HG02623 (cell line): ENCODE data around the gene PDCL2.
A peak's percentile ranks its signal among the peaks of the same experiment; 100 is the strongest.
"Not testable (repeated sequence)": the region's sequence is repeated elsewhere in the genome, so short reads cannot be mapped to it uniquely, and the experiment has no call there.

Experiments
- ATAC-seq: cut with Tn5 transposase; IDR thresholded peaks from one replicate; pipeline ENCODE4 v1.9.1; 2021; ENCODE audit warnings: moderate library complexity; ENCODE audit not compliant: unreplicated experiment

PDCL2 gene, protein sequence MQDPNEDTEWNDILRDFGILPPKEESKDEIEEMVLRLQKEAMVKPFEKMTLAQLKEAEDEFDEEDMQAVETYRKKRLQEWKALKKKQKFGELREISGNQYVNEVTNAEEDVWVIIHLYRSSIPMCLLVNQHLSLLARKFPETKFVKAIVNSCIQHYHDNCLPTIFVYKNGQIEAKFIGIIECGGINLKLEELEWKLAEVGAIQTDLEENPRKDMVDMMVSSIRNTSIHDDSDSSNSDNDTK

DNA sequence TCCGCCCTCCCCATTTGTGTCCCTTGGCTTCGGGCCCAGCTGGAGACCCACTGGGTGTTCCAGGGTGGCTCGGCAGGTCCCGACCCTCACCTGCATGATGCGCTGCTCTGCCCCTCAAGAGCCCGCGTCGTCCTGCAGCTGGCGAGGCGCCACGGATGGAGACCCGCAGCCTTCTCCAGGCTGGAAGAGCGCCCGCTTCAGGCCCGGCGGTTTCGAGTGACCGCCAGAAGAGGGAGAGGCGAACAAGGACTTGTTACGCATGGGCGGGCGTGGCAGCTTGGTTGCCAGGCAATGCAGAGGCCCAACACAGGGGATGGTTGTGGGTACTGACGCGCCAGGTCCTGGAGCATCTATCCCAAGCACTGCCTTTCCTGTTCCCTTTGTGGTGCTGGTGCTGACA is at the start of gene PDCL2:
Gene PDCL2, minus strand, starts transcription at position 232 of the 400 bp plus-strand sequence. Its CDS starts 136 bp downstream, at position 96.
- ATAC-seq, result no peak

DNA sequence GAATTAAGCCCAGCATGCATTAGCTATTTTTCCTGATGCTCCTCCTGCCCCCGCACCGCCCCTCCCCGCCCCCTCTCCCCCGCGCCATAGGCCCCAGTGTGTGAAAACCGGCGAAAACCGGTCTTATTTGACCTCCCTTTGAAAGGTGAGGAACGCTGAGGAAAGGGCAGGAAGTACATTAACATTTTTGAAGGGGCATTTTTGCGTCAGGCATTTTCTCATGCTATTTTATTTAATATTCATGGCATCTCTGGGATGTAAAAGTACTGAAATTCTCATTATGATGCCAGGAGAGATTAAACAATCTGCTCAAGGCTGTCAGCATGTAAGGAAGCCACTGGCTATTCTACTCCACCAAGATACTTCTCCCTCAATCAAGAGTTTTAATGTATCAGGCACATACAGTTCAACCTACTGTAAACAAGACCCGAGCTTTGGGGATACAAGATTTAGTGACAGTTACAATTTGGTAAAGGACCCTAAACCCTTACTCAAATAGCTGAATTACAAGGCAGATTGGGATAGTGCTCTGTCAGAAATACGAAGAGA is 45.3 kb upstream of the PDCL2 start:
- no peak for ATAC-seq

DNA sequence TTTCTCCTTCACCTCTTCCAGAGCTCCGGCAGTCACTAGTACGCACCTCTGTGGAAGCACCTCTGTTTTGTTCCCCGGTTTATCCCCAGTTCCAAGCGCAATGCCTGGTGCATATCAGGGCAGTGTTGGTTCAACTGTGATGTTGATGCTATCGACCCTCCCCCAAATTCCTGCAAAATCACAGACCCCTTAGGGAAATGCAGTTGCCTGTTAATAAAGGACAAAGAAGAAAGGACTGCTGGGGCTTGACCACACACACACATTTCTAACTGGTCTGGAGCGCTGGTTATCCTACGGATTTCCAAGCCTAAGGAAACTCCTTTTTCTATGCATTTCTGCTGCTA is 44.6 kb upstream of the PDCL2 start:
- no peak for ATAC-seq

DNA sequence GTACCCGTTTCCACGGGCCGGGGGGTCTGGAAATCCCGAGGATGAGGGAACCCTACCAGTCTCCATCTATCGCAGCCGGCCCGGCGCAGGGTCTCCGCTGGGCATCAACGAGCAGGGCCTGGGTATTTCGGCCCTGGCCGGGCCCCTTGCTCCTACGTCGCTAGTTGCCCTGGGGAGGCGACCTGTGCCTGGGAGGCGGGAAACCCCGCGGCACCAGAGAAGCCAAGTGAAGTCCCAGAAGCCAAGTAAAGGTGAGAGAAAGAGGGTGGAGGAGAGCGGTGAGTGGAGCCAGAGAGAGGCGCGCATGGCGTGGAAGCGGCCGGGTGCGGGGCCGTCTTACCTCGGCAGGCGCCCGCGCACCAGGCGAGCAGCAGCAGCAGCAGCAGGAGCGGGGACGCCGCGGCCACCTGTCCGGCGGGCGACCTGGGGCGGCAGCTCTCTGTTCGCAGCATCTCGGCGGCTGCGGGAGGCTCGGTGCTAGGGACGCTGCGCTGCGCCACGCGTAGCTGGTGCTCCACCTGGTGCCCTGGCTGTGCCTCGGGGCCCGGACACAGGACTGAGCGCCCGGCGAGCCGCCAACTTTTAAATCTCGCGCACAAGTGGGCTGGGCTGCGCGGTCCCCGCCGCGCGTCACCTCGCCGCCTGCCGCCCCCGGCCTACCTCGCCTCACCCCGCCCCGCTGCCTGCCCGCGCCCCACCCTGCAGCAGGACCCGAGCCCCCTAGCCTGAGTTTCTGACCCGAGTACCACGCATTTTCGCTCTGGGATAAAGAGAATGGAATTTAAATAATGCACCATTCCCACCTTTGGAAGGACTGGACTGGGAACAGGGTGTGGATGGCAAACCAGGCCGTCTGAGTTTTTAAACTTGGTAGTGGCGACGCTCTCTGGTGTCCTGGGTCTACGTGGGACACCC is 44.0 kb upstream of the PDCL2 start, which contains the start of gene NMU:
Gene NMU, minus strand, starts transcription at position 558 of the 915 bp plus-strand sequence. Its CDS starts 106 bp downstream, at position 452.
- ATAC-seq, result peak; percentile 66

DNA sequence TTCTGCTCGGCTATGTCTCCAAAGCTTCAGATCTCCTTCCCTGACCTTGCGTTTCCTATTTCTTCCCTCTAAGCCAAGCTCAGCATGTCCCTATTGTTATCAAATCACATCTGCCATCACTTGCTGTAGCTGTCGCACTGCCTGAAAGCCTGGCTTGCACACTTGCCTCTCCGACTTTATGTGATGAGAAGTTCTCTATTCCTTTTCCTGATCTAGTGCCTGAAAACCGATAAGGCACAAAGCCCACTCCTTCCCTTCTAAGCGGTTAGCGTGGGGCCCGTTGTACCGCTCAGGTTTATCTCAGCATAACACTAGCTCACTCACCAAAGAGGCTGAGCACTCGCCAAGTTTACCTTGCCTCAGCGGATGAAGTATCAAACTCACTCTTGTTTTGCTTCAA is 43.2 kb upstream of the PDCL2 start:
- no peak for ATAC-seq

DNA sequence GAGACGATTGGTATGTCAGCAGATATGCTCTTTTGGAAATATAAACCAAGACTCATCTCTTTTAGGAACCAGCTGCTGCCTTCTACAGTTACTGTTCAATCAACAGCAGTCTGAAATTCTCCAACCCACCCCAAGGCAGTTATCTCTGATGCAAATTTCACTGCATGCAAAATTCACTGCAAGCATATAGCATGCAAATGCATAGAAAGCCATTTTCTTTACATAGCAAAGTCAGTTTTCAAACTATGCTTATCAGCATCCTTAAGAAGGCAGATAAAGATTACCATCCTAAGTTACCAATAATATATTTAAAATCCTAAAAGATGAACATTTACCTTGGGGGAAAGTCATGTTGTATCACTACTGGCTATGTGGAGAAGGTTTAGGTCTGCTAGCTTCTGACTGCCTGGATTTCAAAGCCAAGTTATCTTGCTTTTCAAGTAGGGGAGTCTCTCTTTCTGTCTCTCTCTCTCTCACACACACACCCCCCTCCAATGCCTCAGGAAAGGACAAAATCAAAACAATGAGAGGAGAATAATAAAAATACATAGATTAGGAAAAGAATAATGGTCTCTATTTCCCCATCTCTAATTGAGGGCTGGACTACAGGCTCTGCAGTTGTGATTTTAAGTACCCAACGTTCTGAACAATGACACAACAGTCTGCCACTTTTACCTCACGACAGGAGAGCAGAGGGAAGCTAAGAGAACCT is 42.5 kb upstream of the PDCL2 start:
- ATAC-seq, result no peak

DNA sequence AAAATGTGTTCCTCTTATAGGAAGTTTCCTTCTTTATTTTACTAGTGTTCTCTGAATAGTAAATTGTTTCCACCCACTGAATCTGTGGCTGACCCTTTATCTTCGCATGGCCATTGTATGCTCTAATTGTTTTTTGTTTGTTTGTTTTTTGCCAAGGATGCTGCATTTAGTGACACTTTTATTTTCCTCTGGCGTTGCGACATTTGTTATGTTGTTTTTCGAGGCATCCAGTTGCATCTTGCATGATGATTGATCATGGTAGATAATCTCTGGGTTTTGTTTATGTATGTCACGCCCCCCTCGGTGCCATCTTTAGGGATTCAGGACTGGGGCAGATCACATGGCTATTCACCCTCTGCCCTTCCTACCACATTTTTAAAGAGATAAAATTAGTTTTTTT is 41.9 kb upstream of the PDCL2 start:
- ATAC-seq, result no peak

DNA sequence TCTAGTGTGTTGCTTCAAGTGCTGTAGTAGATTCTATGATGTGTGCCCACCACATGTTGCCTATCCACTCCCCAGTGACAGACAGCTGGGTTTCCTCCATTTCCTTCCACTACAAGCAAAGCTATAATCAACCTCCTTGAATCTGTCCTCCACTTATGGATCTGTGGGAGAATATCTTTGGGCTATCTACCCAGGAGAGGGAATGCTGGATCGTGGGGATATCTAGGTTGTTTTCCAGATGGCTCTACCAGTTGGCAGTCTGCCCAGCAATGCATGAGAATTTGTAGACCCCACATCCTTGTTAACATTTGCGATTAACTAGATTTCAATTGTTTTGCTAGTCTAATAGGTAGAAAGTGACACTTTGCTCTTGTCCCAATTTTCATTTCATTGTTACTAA is 33.8 kb upstream of the PDCL2 start:
- no peak for ATAC-seq

DNA sequence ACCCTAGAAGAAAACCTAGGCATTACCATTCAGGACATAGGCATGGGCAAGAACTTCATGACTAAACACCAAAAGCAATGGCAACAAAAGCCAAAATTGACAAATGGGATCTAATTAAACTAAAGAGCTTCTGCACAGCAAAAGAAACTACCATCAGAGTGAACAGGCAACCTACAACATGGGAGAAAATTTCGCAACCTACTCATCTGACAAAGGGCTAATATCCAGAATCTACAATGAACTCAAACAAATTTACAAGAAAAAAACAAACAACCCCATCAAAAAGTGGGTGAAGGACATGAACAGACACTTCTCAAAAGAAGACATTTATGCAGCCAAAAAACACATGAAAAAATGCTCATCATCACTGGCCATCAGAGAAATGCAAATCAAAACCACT is 32.0 kb upstream of the PDCL2 start:
- not testable (repeated sequence) for ATAC-seq

DNA sequence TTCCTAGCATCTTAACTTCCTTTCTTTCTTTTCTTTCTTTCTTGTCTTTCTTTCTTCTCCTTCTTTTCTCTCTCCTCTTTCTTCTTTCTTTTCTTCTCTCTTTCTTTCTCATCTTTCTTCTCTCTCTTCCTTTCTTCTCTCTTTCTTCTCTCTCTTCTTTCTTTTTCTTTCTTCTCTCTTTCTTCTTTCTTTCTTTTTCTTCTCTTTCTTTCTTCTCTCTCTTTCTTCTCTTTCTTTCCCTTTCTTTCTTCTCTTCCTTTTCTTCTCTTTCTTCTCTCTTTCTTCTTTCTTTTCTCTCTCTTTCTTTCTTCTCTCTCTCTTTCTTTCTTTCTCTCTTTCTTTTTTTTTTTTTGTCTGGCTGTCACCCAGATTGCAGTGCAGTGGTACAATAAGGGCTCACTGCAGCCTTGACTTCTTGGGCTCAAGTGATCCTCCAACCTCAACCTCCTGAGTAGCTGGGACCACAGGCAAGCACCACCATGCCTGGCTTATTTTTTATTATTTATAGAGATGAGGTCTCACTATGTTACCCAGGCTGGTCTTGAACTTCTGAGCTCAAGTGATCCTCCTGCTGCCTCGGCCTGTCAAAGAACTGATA is 26.6 kb upstream of the PDCL2 start:
- no peak for ATAC-seq

DNA sequence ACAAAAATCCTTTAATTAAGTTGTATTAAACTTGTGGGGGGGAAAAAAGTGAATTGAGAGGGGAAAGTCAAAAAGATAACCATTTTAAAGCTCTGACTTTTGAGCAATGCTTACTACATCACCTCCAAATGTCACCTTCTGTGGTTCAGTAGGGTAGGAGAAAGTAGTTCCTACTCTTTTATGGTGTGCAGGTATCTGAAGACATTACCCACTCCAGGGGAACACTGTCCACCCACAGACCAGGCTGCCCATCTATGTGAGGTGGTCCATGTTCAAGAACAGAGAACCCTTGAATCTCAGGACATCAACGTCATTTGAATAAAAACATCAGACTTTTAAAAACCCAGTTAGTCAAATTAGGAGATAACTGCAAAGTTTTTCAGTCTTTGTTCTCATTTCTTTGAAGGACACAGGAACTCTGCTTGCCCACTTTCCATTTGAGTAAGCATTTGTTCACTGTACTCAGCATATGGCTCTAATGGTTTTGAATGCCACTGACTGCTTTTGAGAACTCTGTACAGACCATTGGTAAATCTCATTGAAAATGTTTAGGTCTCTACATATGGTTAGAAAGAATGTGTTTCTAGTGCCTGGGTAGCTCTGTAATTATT is 25.6 kb upstream of the PDCL2 start:
- peak; percentile 94 for ATAC-seq

DNA sequence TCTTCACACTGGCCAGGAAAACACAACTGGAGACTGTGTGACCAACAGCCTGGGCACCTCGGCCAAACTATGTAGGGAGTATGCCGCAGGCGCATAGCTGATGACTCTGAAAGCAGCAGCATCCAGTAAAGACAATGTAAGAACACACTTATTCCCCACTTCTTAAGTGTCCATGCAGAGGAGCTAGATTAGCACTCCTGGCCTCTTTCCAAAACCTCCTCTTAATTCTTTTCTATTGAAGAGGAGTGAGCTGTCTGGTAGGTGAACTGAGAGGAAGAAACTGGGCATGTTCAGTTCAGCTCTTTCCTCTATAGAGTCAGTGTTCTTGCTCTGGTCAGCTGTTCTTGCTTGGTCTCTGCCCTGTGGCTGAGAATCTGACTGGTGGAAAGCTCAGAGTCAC is 23.0 kb upstream of the PDCL2 start:
- ATAC-seq, result no peak

DNA sequence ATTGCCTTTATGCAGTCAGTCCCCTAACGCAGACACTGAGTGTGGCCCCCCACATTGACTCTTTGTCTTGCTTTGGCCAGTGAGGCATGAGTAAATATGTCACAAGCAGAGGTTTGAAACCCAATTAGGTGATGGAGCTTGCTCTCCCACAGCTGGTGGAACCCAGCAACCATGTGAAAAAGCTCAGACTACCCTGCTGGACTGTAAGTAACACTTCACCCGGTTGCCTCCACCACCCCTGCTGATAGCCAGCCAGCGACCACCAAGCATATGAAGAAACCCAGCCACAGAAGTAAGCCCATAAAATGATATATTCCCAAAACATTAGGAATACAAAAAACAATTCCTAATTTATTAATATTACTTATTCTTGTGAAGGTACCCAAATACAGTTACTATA is 21.6 kb upstream of the PDCL2 start:
- no peak for ATAC-seq

DNA sequence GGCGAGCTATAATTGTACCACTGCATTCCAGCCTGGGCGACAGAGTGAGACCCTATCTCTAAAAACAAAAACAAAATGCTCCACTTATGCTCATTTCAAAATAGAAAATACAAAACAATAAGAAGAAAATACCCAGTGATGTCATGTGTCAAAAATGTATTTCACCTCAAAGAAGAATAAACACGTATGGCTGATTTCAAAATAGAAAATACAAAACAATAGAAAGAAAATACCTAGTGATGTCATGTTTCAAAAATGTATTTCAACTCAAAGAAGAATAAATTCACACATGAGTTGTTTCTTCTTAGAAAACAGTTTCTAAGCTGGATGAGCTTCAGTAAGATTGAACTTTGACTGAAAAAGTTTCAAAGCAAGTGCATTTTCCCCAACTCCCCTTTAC is 20.3 kb upstream of the PDCL2 start:
- no peak for ATAC-seq

DNA sequence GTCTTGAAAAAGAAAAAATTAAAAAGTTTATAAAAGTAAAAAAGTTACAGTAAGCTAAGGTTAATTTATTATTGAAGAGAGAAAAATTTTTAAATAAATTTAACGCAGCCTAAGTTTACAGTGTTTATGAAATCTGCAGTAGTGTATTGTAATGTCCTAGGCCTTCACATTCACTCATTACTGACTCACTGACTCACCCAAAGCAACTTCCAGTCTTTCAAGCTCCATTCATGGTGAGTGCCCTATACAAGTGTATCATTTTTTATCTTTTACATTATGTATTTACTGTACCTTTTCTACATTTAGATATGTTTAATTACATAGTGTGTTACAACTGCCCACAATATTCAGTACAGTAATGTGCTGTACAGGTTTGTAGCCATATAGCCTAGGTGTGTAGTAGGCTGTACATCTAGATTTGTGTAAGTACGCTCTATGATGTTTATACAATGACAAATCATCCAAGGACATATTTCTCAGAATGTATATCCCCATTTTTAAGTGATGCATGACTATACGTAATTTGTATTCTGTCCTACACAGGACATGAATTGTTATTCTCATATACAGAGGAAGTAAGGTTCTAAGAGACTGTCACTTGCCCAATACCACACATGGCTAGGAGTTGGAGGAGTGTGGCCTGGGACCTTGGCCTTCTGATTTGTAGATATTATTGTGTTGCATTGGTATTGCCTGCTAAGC is 19.5 kb upstream of the PDCL2 start:
- no peak for ATAC-seq

DNA sequence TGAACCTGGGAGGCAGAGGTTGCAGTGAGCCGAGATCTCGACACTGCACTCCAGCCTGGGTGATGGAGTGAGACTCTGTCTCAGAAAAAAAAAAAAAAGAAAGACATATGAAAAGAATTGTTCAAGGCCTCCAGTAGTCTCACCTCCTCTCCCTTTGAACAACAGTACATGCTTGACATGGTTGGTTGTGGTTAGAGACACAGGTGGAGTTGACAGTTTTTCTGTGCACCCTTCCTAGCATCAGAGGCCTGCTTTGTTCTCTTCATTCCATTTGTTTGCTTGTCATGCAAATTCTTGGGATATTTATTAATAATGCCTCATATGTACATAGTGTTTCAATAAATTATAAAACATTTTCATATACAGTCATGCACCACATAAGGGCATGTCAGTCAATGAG is 18.3 kb upstream of the PDCL2 start:
- ATAC-seq, result no peak

DNA sequence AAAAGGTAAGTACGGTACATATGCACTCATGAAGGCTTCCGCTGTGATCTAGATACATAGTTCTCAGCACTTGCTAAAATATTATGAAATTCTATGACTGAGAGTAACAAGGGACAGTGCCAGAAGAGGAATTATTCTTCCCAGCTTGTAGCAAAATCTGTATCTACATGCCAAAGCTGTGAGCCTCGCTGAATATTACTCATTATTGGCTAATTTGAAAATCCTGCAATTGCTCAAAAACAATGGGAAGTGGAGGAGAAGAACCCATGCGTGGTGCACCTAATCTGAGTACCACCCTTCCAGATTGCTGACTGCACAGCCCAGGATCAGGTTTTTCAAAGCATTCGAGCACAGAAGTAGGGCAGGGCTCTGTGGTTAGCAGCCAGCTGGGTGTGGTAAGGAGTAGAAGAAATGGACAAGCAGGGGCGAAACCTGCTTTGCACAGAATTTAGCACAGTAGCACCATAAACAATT is 17.4 kb upstream of the PDCL2 start:
- ATAC-seq, result no peak

DNA sequence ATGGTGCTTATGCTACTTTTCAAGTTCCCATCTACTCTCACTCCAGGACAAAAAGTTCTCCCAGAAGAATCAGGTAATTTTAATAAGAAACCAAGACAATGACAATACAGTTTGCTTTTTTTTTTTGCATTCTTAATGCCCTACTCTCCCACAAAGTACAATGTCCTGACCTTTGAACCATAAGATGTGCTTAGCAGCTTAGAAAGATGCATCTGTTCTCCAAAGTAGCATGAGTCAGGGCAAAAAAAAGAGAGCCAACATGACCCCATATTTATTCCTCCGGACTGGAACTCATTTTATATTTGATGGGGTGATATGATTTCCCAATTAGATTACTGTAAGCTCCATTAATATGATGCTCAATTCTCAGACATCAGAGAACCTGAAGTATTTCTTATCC is 16.5 kb upstream of the PDCL2 start:
- ATAC-seq, result no peak

DNA sequence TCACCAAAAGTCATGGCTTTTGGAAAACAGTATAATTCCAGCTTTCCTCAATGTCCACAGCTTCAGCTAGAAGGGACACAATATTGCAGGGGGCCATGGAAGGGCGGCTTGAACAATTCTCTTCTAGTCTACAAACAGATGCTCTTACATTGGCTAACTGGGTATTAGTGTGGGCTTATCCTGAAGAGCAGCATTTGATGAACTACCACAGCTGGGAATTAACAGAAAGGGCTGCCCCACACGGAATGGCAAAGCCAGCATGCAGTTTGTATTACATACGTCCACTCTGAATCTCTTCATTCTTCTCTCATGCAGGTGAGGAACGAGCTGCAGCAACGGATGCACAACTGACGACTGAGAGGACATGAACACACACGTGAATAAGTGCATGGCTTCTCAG is 13.0 kb upstream of the PDCL2 start:
- ATAC-seq, result no peak

DNA sequence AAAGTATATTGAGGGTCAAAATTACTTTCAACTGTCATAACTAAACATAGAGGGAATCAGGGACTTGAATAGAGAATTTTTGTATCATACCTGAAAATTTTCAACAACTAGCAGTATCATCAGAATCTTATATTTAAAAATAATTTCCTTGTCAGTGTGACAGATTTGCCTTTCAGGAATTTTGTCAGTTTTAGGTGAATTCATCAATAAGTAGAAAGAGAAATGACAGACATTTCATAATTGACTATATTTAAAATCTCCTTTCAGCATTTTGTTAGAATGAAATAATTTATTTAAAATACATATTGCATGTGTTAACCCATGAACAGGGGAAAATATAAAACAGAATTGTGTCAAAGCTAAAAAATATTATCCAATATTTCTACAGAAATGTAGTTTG is 8.6 kb upstream of the PDCL2 start:
- ATAC-seq, result no peak
